Loucy (cell line): ENCODE results near the gene INO80D.
"Not testable (repeated sequence)": the region's sequence is repeated elsewhere in the genome, so short reads cannot be mapped to it uniquely, and the experiment has no call there.

Source experiments
- H2AFZ ChIP-seq: fragments of 200-600 bp; sonication (generic); 2 replicates; pipeline ENCODE4 v1.6.0; 2016; ENCODE audit warnings: antibody characterized with exemption, mild to moderate bottlenecking, low read length, moderate library complexity
- H3F3A ChIP-seq: fragments of 200-600 bp; 2 replicates; pipeline ENCODE4 v1.6.0; 2016; ENCODE audit warnings: antibody characterized with exemption, low read depth, mild to moderate bottlenecking
- H3K27me3 ChIP-seq: fragments of 200-600 bp; sonication (generic); 2 replicates; pipeline ENCODE4 v1.6.1; 2014; ENCODE audit warnings: low read length, mild to moderate bottlenecking; ENCODE audit not compliant: insufficient read depth, poor library complexity, severe bottlenecking
- H3K36me3 ChIP-seq: fragments of 200-600 bp; sonication (generic); 2 replicates; pipeline ENCODE4 v1.6.1; 2016; ENCODE audit warnings: low read length; ENCODE audit not compliant: insufficient read depth
- H3K4me1 ChIP-seq: fragments of 200-600 bp; sonication (generic); 2 replicates; pipeline ENCODE4 v1.5.1; 2014; ENCODE audit warnings: low read length, mild to moderate bottlenecking; ENCODE audit not compliant: insufficient read depth, poor library complexity, severe bottlenecking
- H3K4me2 ChIP-seq: fragments of 200-600 bp; sonication (generic); 2 replicates; pipeline ENCODE4 v1.6.0; 2014; ENCODE audit warnings: antibody characterized with exemption, low read length, low read depth, mild to moderate bottlenecking; ENCODE audit not compliant: poor library complexity, severe bottlenecking
- H3K4me3 ChIP-seq: fragments of 200-600 bp; sonication (generic); 2 replicates; pipeline ENCODE4 v1.5.1; 2014; ENCODE audit warnings: low read length, mild to moderate bottlenecking, mixed read lengths; ENCODE audit not compliant: poor library complexity, severe bottlenecking
- H3K79me2 ChIP-seq: fragments of 200-600 bp; sonication (generic); 2 replicates; pipeline ENCODE4 v1.6.1; 2014; ENCODE audit warnings: low read length; ENCODE audit not compliant: insufficient read depth
- H3K9ac ChIP-seq: fragments of 200-600 bp; sonication (generic); 2 replicates; pipeline ENCODE4 v1.6.0; 2014; ENCODE audit warnings: mild to moderate bottlenecking, low read depth, low read length, moderate library complexity; ENCODE audit not compliant: poor library complexity, severe bottlenecking
- H3K9me2 ChIP-seq: fragments of 200-600 bp; sonication (generic); replicated peaks from 2 replicates; pipeline ENCODE4 v1.6.1; 2016; ENCODE audit warnings: low read depth, low read length, mixed read lengths
- H3K9me3 ChIP-seq: fragments of 200-600 bp; sonication (generic); 2 replicates; pipeline ENCODE4 v1.6.1; 2014; ENCODE audit warnings: mild to moderate bottlenecking, antibody characterized with exemption, low read length, low read depth; ENCODE audit not compliant: insufficient read depth
- H4K20me1 ChIP-seq: fragments of 200-600 bp; sonication (generic); 2 replicates; pipeline ENCODE4 v1.6.0; 2014; ENCODE audit warnings: antibody characterized with exemption, low read length, mild to moderate bottlenecking; ENCODE audit not compliant: insufficient read depth, poor library complexity, severe bottlenecking
- CTCF ChIP-seq: fragments of 200-600 bp; sonication (generic); conservative IDR thresholded peaks from 2 replicates; pipeline ENCODE4 v1.5.1; 2014; ENCODE audit warnings: mild to moderate bottlenecking, antibody characterized with exemption, low read length
- EZH2phosphoT487 ChIP-seq: fragments of 200-600 bp; IDR thresholded peaks from 2 replicates; pipeline ENCODE4 v1.6.1; 2018; ENCODE audit warnings: antibody characterized with exemption, mild to moderate bottlenecking, moderate library complexity, borderline replicate concordance

INO80D gene

GRCh38 chr2:206105038-206105437, 19.1 kb upstream of the INO80D start:
- Histone ChIP-seq H3K4me3 (no peak overlapping the region), H3K27me3 (no peaks in the 10 kb centered on the region), H3K4me2 (no peak overlapping the region), H3K9ac (no peak overlapping the region), H3K79me2 (no peaks in the 10 kb centered on the region), H2AFZ (no peak overlapping the region), H3F3A (no peaks in the 10 kb centered on the region), H3K9me3 (no peaks in the 10 kb centered on the region), H4K20me1 (no peaks in the 10 kb centered on the region), H3K4me1 (peaks cover 6% of the 10 kb centered on the region), H3K9me2 (no peaks in the 10 kb centered on the region), H3K36me3 (no peaks in the 10 kb centered on the region)
- TF ChIP-seq CTCF (no peak), EZH2phosphoT487 (no peak)

GRCh38 chr2:206098872-206099271, 12.9 kb upstream of the INO80D start:
- Histone ChIP-seq H3F3A (peaks cover 13% of the 10 kb centered on the region), H3K4me1 (peaks cover 46% of the 10 kb centered on the region)
- not testable (repeated sequence) for H4K20me1 ChIP-seq, H3K27me3 ChIP-seq, H3K79me2 ChIP-seq, H3K4me2 ChIP-seq, H3K9ac ChIP-seq, H2AFZ ChIP-seq, H3K4me3 ChIP-seq, H3K9me2 ChIP-seq, H3K36me3 ChIP-seq, H3K9me3 ChIP-seq

GRCh38 chr2:206098471-206098870, 12.5 kb upstream of the INO80D start:
- Histone ChIP-seq H3K4me3 (no peak overlapping the region), H3K4me1 (peaks cover 50% of the 10 kb centered on the region), H3K9ac (no peak overlapping the region), H3F3A (peaks cover 13% of the 10 kb centered on the region), H3K79me2 (0 out of 2 replicates have a peak, but pooled peaks cover 3% of the 10 kb centered on the region), H3K36me3 (no peaks in the 10 kb centered on the region), H4K20me1 (no peaks in the 10 kb centered on the region), H3K27me3 (no peaks in the 10 kb centered on the region), H3K9me3 (no peaks in the 10 kb centered on the region), H3K9me2 (no peaks in the 10 kb centered on the region), H3K4me2 (no peak overlapping the region), H2AFZ (no peak overlapping the region)
- TF ChIP-seq CTCF = no peak
- TF ChIP-seq EZH2phosphoT487 = no peak

GRCh38 chr2:206096876-206097275, 10.9 kb upstream of the INO80D start:
- H3K79me2 ChIP-seq = peaks cover 10% of the 10 kb centered on the region

More at GRCh38 chr2:206096876-206097275, 10.9 kb upstream of the INO80D start:
- no peak overlapping the region for H2AFZ ChIP-seq
- H3K27me3 ChIP-seq = no peaks in the 10 kb centered on the region
- peak overlapping the region; percentile 67 for H3K4me2 ChIP-seq
- TF ChIP-seq EZH2phosphoT487 (no peak), CTCF (no peak)
- H3K4me3 ChIP-seq = peak overlapping the region; percentile 56
- H4K20me1 ChIP-seq = no peaks in the 10 kb centered on the region
- H3K36me3 ChIP-seq = no peaks in the 10 kb centered on the region
- H3F3A ChIP-seq = peaks cover 13% of the 10 kb centered on the region
- peaks cover 66% of the 10 kb centered on the region for H3K4me1 ChIP-seq
- H3K9ac ChIP-seq = peak overlapping the region; percentile 77
- no peaks in the 10 kb centered on the region for H3K9me3 ChIP-seq
- H3K9me2 ChIP-seq = no peaks in the 10 kb centered on the region
